NCI-H1105 treated with DMSO at 0.1 percent for 48 hours (cell line): ENCODE data around the gene TMEM192.
A peak's percentile ranks its signal among the peaks of the same experiment; 100 is the strongest.
"Not testable (repeated sequence)": the region's sequence is repeated elsewhere in the genome, so short reads cannot be mapped to it uniquely, and the experiment has no call there.

Experiments used
- DNase-seq: peaks from one replicate; lab custom pipeline; 2025; lab: John Stamatoyannopoulos, UW

Gene TMEM192

DNA sequence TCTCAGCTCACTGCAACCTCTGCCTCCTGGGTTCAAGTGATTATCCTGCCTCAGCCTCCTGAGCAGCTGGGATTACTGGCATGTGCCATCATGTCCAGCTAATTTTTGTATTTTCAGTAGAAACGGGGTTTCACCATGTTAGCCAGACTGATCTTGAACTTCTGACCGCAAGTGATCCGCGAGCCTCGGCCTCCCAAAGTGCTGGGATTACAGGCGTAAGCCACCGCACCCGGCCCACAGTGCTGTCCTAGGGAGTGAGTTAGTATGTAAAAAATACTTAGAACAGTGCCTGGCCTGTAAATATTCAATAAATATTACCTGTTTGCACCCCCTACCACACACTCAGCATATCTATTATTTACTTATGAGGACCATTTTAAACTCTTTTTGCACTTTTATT lies 20.5 kb downstream of the TMEM192 start:
- not testable (repeated sequence) for DNase-seq

DNA sequence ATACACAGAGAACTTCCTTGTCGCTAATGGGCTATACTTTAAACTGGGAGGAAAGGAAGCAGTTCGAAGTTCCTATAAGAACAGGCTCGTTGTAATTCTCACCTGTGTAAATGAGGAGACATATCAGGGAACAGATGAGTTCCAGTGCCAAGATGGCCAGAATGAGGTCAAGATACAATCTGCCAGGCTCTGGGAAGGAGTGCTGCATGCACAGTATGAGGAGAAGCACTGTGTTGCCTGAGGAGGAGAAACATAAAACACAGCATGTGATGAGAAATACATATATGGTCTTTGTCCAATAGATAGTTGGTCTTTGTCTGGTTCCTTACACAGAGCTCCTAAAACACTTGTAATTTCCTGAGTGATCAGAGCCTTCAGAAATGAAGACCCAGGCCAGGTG lies 24.3 kb downstream of the TMEM192 start:
- DNase-seq = no peak

DNA sequence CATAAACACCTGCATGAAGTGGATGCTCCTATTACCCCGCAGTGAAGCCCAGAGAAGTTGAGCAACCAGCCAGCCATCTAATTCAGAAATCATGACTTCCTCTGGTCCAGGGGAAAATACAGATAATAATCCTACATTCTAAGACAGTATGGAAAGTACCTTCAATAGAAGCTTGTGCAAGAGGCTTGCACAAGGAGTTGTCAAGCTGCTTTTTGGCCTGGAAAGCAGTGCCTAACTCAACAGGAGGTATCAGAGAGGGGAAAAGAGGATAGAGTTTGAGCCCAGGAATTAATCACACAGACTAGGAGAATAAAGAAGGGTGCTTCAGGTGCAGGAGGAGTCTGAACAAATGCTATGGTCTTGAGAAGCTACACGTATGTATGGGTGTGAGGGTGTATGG lies 26.7 kb downstream of the TMEM192 start:
- no peak for DNase-seq

DNA sequence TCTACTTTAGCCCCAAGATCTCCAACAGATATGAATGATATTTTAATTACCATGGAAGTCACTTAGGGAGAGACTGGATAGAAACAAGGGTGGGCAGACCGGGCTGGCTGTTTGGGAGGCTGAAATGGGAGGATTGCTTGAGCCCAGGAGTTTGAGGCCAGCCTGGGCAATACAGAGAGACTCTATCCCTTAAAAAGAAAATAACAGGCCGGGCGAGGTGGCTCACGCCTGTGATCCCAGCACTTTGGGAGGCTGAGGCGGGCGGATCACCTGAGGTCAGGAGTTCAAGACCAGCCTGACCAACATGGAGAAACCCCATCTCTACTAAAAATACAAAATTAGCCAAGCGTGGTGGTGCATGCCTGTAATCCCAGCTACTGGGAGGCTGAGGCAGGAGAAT lies 27.9 kb downstream of the TMEM192 start:
- DNase-seq = not testable (repeated sequence)

DNA sequence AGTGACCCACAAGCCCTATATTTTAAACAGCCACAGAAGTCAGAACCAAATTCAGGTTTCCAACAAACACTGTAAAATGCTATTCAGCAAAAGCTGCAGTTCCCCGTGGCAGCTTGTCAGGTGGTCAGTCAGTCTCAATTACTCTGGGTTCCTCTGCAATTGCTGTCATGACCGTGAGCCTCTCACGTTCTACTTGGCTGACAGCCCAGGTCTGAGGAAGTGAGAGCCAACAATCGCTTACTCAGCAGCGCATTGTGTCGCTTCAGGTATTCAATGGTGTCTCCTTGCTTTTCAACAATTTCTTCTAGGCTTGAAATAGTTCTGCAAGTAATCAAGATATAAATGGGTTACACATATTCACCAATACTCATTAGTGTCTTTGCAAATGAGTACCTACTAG lies 33.2 kb downstream of the TMEM192 start:
- DNase-seq = peak; percentile 84

DNA sequence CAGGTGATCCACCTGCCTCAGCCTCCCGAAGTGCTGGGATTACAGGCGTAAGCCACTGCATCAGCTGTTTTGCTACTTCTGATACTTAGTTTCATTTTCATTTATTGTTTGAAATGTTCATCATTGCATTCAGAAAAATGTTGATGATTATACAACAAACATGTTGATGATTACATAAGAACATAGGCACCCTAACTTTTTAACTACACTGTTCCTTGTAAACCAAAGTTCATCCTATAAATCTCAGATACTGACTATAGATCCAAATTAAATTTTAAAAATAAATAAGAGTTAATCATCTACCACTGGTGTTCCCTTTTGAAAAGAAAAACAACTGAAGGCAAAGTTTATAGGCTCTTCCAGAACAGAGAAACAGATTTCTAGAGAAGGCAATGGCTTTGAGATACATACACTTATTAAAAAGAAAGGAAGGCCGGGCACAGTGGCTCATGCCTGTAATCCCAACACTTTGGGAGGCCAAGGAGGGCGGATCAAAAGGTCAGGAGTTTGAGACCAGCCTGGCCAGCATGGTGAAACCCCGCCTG lies 35.6 kb downstream of the TMEM192 start:
- DNase-seq = no peak

DNA sequence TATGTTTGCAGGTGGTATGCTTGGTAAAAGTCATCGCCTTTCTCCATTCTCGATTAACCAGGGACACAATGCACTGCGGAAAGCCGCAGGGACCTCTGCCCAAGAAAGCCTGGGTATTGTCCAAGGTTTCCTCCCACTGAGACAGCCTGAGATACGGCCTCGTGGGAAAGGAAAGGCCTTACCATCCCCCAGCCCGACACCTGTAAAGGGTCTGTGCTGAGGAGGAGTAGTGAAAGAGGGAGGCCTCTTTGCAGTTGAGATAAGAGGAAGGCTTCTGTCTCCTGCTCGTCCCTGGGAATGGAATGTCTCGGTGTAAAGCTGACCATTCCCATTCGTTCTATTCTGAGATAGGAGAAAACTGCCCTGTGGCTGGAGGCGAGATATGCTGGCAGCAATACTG lies 39.3 kb downstream of the TMEM192 start:
- DNase-seq = not testable (repeated sequence)

DNA sequence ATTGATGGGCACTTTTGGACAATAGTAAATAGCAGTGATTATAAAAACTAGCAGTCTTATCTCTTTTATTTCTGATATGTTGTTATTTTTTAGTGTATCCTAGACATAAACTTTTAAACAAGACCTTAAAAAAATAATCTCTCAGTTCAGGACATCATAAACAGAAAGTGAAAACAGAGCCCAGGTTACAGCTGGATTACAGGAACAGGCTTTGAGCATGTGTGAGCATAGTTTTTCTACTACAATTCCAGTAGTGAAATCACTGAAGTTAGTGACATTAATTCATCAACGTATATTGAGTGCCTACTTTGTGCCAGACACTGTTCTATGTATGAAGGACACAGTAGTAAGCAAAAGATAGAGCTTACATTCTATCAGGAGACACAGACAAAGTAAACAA lies 42.1 kb downstream of the TMEM192 start:
- no peak for DNase-seq

DNA sequence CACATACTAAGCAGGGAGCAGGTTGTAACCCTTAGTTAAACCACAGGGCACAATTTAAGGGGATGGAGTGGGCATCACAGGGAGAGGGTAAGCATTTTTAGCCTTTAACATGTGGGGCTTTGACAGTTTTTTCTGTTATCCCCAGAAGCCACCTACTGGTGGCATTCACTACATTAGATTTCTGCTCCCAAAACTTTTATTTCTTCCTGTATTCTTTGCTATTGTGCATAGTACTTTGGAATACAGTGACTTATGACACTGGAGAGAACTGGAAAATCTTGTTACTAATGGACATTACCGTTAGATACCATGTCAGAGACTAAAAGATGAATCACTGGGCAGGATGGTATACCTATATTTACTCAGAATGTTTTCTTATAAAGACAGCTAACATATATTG lies 51.7 kb downstream of the TMEM192 start:
- DNase-seq = no peak

DNA sequence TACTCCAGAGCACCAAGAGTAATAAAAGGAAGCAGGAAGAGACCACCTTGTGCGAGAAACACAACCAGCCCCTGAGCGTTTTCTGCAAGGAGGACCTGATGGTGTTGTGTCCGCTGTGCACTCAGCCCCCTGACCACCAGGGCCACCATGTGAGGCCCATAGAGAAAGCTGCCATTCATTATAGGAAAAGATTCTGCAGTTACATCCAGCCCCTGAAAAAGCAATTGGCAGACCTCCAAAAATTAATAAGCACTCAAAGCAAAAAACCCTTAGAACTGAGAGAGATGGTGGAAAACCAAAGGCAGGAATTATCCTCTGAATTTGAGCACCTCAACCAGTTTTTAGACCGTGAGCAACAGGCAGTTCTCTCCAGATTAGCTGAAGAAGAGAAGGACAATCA lies 53.3 kb downstream of the TMEM192 start:
- peak; percentile 79 for DNase-seq

DNA sequence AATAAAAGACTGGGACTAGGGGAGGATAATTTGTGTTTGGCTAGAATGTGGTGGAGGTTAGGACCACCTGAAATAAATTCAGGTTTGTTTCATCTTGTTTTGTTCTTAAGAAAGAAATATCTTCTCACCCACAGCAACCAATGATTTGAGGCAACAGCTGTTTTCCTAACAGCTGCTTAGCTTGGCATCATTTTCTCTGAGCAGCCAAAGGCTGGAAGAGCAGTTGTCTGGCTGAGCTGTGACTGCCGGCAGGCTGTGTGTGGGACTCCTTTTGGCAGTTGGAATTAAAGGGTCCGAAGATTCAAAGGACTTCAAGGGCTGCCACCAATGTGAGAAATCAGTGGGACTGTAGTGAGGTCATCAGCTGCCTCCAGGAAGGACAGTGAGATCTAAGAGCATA lies 54.0 kb downstream of the TMEM192 start:
- no peak for DNase-seq

DNA sequence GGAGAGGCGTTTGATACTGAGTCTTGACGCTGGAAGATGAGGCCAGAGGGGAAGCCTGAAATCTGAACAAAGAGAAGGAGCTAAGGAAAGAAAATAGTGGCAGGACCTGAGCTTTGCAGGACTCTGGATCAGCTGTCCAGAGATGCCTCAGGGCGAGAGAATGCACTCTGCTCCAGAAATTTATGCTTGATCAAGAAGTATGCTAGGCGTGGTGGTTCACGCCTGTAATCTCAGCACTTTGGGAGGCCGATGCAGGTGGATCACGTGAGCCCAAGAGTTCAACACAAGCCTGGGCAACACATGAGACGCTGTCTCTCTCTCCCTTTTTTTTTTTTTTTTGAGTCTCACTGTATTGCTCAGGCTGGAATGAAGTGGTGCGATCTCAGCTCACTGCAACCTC lies 57.1 kb downstream of the TMEM192 start:
- DNase-seq = no peak

DNA sequence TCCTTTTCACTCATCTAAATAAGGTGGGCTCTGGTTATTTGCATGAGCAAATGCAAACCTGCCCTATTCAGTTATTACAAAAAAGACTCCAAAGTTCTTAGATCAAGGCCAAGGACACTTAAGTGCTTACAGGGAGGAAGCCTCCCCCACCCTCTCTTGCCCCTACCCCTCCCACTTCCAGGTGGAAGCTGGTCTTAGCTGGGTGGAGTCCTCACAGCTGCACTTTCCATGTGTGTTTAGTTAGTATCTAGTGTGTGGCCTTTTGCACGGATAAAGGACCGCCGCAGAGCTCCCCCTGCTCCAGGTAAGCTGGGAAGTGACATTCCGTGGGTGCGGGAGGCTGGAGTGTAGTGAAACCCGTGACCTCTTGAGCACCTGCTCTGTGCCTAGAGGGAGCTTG lies 59.0 kb downstream of the TMEM192 start, which contains the start of gene TRIM75:
Gene TRIM75 (plus strand): TSS at position 222 of the 400 bp plus-strand sequence. CDS start 5,282 bp downstream, outside the sequence.
- DNase-seq = no peak

DNA sequence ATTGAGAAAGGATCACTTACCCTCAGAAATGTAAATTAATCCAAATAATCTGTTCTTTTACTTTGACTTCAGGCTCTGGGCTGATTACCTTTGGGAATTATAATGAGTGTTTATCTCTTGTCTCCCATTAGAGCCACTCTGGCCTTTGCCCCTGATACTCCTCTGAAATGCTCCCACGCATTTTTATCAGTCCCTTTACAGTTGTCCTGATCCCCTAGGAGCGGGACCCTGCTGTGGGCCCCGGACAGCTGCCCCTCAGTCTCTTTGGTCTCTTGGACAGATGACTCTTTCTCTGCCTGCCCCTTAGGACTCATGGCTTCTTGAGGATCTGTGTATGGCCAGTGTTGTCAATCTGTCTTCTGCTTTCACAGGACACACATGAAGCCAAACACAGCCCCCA lies 60.0 kb downstream of the TMEM192 start:
- no peak for DNase-seq

DNA sequence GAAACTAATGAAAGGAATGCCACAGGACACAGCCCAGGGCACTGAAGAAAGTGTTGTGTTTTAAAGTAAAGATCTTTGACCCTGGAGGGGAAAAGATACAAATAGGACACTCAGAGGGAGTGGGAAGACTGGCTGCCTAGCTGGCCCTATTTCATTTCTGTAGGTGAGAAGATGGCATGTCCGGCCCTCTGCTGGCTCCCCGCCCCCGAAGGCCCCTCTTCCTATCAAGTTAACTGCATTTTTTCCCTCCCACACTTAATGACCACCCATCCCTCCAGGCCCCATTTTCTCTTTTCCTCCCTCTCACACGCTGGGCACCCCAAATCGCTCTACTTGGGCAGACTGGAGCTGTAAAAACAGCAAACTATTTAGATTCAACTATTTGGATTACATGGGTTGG lies 64.5 kb downstream of the TMEM192 start:
- no peak for DNase-seq

DNA sequence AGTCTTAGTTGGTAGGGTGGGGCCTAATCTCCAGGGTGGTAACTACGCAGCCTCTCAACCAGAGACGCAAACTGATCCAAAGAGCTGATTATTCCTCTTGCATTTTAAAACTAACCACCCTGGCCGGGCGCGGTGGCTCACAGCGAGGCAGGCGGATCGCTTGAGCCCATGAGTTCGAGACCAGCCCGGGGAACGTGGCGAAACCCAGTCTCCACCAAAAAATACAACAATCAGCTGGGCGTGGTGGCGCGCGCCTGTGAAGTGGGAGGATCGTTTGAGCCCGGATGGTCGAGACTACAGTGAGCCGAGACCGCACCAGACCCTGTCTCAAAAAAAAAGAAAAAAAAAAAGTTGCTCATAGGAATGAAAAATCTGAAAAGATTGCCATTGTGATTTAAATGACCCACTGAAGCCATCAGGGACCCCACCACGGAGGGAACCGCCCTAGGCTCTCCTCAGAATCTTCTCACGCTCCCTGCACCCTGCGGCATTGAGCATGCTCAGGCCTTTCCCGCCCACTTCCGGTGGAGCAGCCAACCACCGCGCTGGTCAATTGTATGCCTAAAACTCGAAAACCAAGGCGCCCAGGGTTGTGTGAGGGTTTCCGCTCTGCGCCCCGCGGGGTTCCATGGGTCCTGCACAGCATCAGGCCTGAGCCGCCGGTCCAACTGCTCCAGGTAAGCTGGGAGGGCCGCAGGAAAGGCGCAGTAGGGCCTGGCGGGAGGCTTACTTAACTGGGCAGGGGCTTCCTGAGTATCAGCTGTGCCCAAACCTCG lies 81.0 kb downstream of the TMEM192 start, which contains the start of gene TRIM60:
Gene TRIM60 (plus strand): TSS at position 564 of the 776 bp plus-strand sequence. CDS start 8,074 bp downstream, outside the sequence.
- DNase-seq = no peak

DNA sequence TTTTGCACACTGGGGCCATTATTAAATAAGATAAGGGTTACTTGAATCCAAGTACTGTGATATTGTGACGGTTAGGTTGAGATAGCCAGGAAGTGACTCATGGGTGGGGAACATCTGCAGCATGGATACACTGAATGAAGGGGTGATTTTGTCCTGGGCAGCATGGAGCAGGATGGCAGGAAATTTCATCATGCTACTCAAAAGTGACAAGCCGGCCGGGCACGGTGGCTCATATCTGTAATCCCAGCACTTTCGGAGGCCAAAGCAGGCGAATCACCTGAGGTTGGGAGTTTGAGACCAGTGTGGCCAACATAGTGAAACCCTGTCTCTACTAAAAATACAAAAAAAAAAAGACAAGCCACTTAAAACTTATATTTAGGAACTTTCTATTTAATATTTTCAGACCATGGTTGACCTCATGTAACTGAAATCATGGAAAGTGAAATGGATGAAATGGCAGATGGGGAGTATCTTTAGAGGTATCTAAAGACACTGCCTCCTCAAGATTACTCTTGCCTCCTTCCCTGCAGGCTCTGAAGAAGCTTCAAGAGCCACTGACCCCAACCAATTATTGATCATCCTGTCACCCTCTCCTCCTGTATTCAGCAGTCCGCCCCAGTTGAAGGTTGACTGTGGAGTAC lies 84.8 kb downstream of the TMEM192 start:
- no peak for DNase-seq

DNA sequence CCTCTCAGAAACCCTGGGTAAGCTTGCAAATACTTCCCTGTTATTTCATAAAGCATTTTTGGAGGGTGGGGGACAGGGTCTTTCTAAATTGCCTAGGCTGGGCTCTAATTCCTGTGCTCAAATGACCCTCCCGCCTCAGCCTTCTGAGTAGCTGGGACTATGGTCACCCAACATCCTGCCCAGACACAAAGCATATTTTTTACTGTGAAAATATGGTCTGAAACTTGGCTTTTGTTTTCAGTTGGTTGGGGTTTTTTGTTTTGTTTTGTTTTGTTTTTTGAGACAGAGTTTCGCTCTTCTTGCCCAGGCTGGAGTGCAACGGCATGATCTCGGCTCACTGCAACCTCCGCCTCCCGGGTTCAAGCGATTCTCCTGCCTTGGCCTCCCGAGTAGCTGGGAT lies 86.9 kb downstream of the TMEM192 start:
- DNase-seq = not testable (repeated sequence)
